Trophoblast cell (in vitro differentiated cells and primary cell): ENCODE data around the gene KBTBD7.

Source experiments
- DNase-seq, 2 donors: peaks; one replicate each; pipeline ENCODE4 v3.0.0-alpha.2; 2016
- H2AFZ ChIP-seq: 2 replicates; pipeline ENCODE4 v1.6.1; 2013; ENCODE audit warnings: low read length, moderate library complexity, mild to moderate bottlenecking; ENCODE audit not compliant: insufficient read depth, poor library complexity
- H2AK5ac ChIP-seq: 2 replicates; pipeline ENCODE4 v1.6.1; 2013; ENCODE audit warnings: mild to moderate bottlenecking, low read length
- H2BK120ac ChIP-seq: 2 replicates; pipeline ENCODE4 v1.6.1; 2013; ENCODE audit warnings: low read length, mild to moderate bottlenecking, moderate library complexity; ENCODE audit not compliant: insufficient read depth, poor library complexity
- H2BK12ac ChIP-seq: 2 replicates; pipeline ENCODE4 v1.6.1; 2013; ENCODE audit warnings: mild to moderate bottlenecking, low read length, moderate library complexity
- H2BK5ac ChIP-seq: 2 replicates; pipeline ENCODE4 v1.6.1; 2013; ENCODE audit warnings: low read length, low read depth, moderate library complexity, mild to moderate bottlenecking; ENCODE audit not compliant: poor library complexity
- H3K14ac ChIP-seq: 2 replicates; pipeline ENCODE4 v1.6.1; 2013; ENCODE audit warnings: mild to moderate bottlenecking, low read length
- H3K18ac ChIP-seq: 2 replicates; pipeline ENCODE4 v1.6.1; 2013; ENCODE audit warnings: mild to moderate bottlenecking, low read length
- H3K23ac ChIP-seq: 2 replicates; pipeline ENCODE4 v1.6.1; 2013; ENCODE audit warnings: low read length
- H3K27ac ChIP-seq: 2 replicates; pipeline ENCODE4 v1.5.1; 2013; ENCODE audit warnings: low read depth, mild to moderate bottlenecking, inconsistent platforms, low read length, moderate library complexity
- H3K27me3 ChIP-seq: 2 replicates; pipeline ENCODE4 v1.6.1; 2013; ENCODE audit warnings: inconsistent platforms, mild to moderate bottlenecking, low read length, moderate library complexity; ENCODE audit not compliant: insufficient read depth
- H3K36me3 ChIP-seq, 2 experiments: 1 replicate in 1 of 2; 2 replicates in 1 of 2; pipeline ENCODE4 v1.6.1; 2013; ENCODE audit warnings: low read length in 2 of 2, mild to moderate bottlenecking in 2 of 2, moderate library complexity in 1 of 2; ENCODE audit not compliant: insufficient read depth in 2 of 2, control insufficient read depth in 1 of 2
- H3K4ac ChIP-seq: 2 replicates; pipeline ENCODE4 v1.6.1; 2013; ENCODE audit warnings: low read depth, mild to moderate bottlenecking, low read length, moderate library complexity
- H3K4me1 ChIP-seq, 2 experiments: 1 replicate in 1 of 2; 2 replicates in 1 of 2; pipeline ENCODE4 v1.6.1; 2013; ENCODE audit warnings: low read length in 2 of 2, mild to moderate bottlenecking in 2 of 2, moderate library complexity in 1 of 2; ENCODE audit not compliant: insufficient read depth in 2 of 2, control insufficient read depth in 1 of 2
- H3K4me2 ChIP-seq: 2 replicates; pipeline ENCODE4 v1.6.1; 2013; ENCODE audit warnings: inconsistent platforms, mild to moderate bottlenecking, low read length, moderate library complexity
- H3K4me3 ChIP-seq: 2 replicates; pipeline ENCODE4 v1.5.1; 2013; ENCODE audit warnings: mild to moderate bottlenecking, low read depth, low read length, inconsistent platforms
- H3K79me1 ChIP-seq: one replicate; pipeline ENCODE4 v1.6.1; 2013; ENCODE audit warnings: low read length
- H3K79me2 ChIP-seq: 2 replicates; pipeline ENCODE4 v1.6.1; 2013; ENCODE audit warnings: low read length, mild to moderate bottlenecking; ENCODE audit not compliant: control insufficient read depth, insufficient read depth, poor library complexity
- H3K9ac ChIP-seq: 2 replicates; pipeline ENCODE4 v1.6.1; 2013; ENCODE audit warnings: mild to moderate bottlenecking, low read length
- H3K9me3 ChIP-seq: 2 replicates; pipeline ENCODE4 v1.6.1; 2013; ENCODE audit warnings: low read depth, mild to moderate bottlenecking, control low read depth, inconsistent platforms, low read length; ENCODE audit not compliant: insufficient read depth
- H4K12ac ChIP-seq: 2 replicates; pipeline ENCODE4 v1.6.1; 2013; ENCODE audit warnings: low read depth, mild to moderate bottlenecking, low read length, moderate library complexity
- H4K8ac ChIP-seq: 2 replicates; pipeline ENCODE4 v1.6.1; 2013; ENCODE audit warnings: low read depth, mild to moderate bottlenecking, low read length, moderate library complexity
- H4K91ac ChIP-seq: one replicate; pipeline ENCODE4 v1.6.1; 2013; ENCODE audit warnings: low read depth, mild to moderate bottlenecking, low read length, moderate library complexity
- WGBS: extraction: QIAGEN DNeasy Blood & Tissue Kit; methylation state at CpG from one replicate; pipeline ENCODE4 v1.1.7; 2013; ENCODE audit warnings: missing lambda C conversion rate; ENCODE audit not compliant: insufficient read length, insufficient coverage; ENCODE audit errors: extremely low coverage; 5-methylcytosine and 5-hydroxymethylcytosine counted together

KBTBD7 gene

GRCh38 chr13:41200126-41200525 lies 5.8 kb upstream of the KBTBD7 start:
- WGBS = no CpG with 5 or more reads among the region's 4 CpGs
- no peak overlapping the region for H3K23ac ChIP-seq

GRCh38 chr13:41199526-41199925 lies 5.2 kb upstream of the KBTBD7 start:
- Histone ChIP-seq H4K91ac (no peak overlapping the region), H3K9ac (no peak overlapping the region), H2AFZ (no peak overlapping the region), H3K14ac (no peak overlapping the region), H2BK5ac (no peak overlapping the region), H3K4me2 (no peak overlapping the region), H2BK12ac (no peak overlapping the region), H3K4ac (no peak overlapping the region), H3K36me3 (no peaks in the 10 kb centered on the region), H3K4me1 (no peaks in the 10 kb centered on the region), H3K79me1 (no peaks in the 10 kb centered on the region), H3K9me3 (no peaks in the 10 kb centered on the region), H3K23ac (no peak overlapping the region), H2BK120ac (no peak overlapping the region), H3K4me3 (no peak overlapping the region), H3K27ac (no peak overlapping the region), H3K27me3 (no peaks in the 10 kb centered on the region), H4K12ac (no peak overlapping the region), H3K18ac (no peak overlapping the region), H2AK5ac (no peak overlapping the region), H4K8ac (no peak overlapping the region), H3K79me2 (no peaks in the 10 kb centered on the region)
- WGBS = no CpG with 5 or more reads among the region's 2 CpGs
- DNase-seq = no peak

More at GRCh38 chr13:41200126-41200525, 5.8 kb upstream of the KBTBD7 start:
- Histone ChIP-seq H3K79me1 (no peaks in the 10 kb centered on the region), H3K4ac (no peak overlapping the region), H2BK120ac (no peak overlapping the region), H3K4me2 (no peak overlapping the region), H3K18ac (no peak overlapping the region), H3K27me3 (no peaks in the 10 kb centered on the region), H2AFZ (no peak overlapping the region), H3K27ac (no peak overlapping the region), H3K9ac (no peak overlapping the region), H4K91ac (no peak overlapping the region), H3K9me3 (no peaks in the 10 kb centered on the region), H2BK5ac (no peak overlapping the region), H4K12ac (no peak overlapping the region), H3K36me3 (no peaks in the 10 kb centered on the region), H3K4me1 (no peaks in the 10 kb centered on the region), H3K14ac (no peak overlapping the region), H4K8ac (no peak overlapping the region), H2AK5ac (no peak overlapping the region), H3K4me3 (no peak overlapping the region), H2BK12ac (no peak overlapping the region), H3K79me2 (no peaks in the 10 kb centered on the region)
- peak in 1 of 2 donors; percentile 36 for DNase-seq

GRCh38 chr13:41199079-41199478 lies 4.7 kb upstream of the KBTBD7 start:
- H3K4me1 ChIP-seq = no peaks in the 10 kb centered on the region
- H3K18ac ChIP-seq = no peak overlapping the region
- no peak for DNase-seq
- peaks cover 2% of the 10 kb centered on the region for H3K79me1 ChIP-seq
- no peak overlapping the region for H4K91ac ChIP-seq
- H3K36me3 ChIP-seq = no peaks in the 10 kb centered on the region
- no peak overlapping the region for H2AK5ac ChIP-seq
- no peaks in the 10 kb centered on the region for H3K27me3 ChIP-seq
- H3K14ac ChIP-seq = no peak overlapping the region
- no peak overlapping the region for H4K8ac ChIP-seq
- H3K23ac ChIP-seq = no peak overlapping the region
- H3K27ac ChIP-seq = no peak overlapping the region
- no peak overlapping the region for H3K4ac ChIP-seq
- H3K4me2 ChIP-seq = no peak overlapping the region
- H2AFZ ChIP-seq = no peak overlapping the region
- H4K12ac ChIP-seq = no peak overlapping the region
- H2BK120ac ChIP-seq = no peak overlapping the region
- WGBS = no CpG with 5 or more reads among the region's 5 CpGs
- no peak overlapping the region for H2BK12ac ChIP-seq
- H3K9me3 ChIP-seq = no peaks in the 10 kb centered on the region
- H2BK5ac ChIP-seq = no peak overlapping the region
- no peak overlapping the region for H3K9ac ChIP-seq
- peaks cover 2% of the 10 kb centered on the region for H3K79me2 ChIP-seq
- no peak overlapping the region for H3K4me3 ChIP-seq

- no peak overlapping the region for H4K12ac ChIP-seq
- peaks cover 6 to 7% of the 10 kb centered on the region in 2 experiments for H3K4me1 ChIP-seq
- H3K4me2 ChIP-seq = no peak overlapping the region
- H3K79me2 ChIP-seq = peaks cover 5% of the 10 kb centered on the region
- WGBS = no CpG with 5 or more reads among the region's 2 CpGs
- no peak overlapping the region for H2BK120ac ChIP-seq
- no peak overlapping the region for H4K8ac ChIP-seq
- no peak overlapping the region for H3K18ac ChIP-seq
- no peak overlapping the region for H3K4me3 ChIP-seq
- no peak overlapping the region for H4K91ac ChIP-seq
- H2AFZ ChIP-seq = no peak overlapping the region
- H3K79me1 ChIP-seq = peaks cover 6% of the 10 kb centered on the region
- no peak overlapping the region for H3K9ac ChIP-seq
- no peaks in the 10 kb centered on the region for H3K27me3 ChIP-seq
- no peak overlapping the region for H2BK12ac ChIP-seq
- no peak overlapping the region for H2AK5ac ChIP-seq
- no peak overlapping the region for H3K4ac ChIP-seq
- H2BK5ac ChIP-seq = no peak overlapping the region
- H3K9me3 ChIP-seq = no peaks in the 10 kb centered on the region
- no peaks in the 10 kb centered on the region for H3K36me3 ChIP-seq
- H3K14ac ChIP-seq = no peak overlapping the region
- no peak overlapping the region for H3K27ac ChIP-seq
- DNase-seq = peak in 1 of 2 donors; percentile 40
- no peak overlapping the region for H3K23ac ChIP-seq
Observed at GRCh38 chr13:41196620-41197019, 2.3 kb upstream of the KBTBD7 start.
